DMS79 (cell line): ENCODE results near the gene EXOSC10.
A peak's percentile ranks its signal among the peaks of the same experiment; 100 is the strongest.
"Not testable (repeated sequence)": the region's sequence is repeated elsewhere in the genome, so short reads cannot be mapped to it uniquely, and the experiment has no call there.

Experiments
- DNase-seq: peaks from one replicate; lab custom pipeline; 2025; lab: John Stamatoyannopoulos, UW

The EXOSC10 gene

GRCh38 chr1:11044086-11044848, 55.4 kb downstream of the EXOSC10 start:
- DNase-seq, result no peak

DNA sequence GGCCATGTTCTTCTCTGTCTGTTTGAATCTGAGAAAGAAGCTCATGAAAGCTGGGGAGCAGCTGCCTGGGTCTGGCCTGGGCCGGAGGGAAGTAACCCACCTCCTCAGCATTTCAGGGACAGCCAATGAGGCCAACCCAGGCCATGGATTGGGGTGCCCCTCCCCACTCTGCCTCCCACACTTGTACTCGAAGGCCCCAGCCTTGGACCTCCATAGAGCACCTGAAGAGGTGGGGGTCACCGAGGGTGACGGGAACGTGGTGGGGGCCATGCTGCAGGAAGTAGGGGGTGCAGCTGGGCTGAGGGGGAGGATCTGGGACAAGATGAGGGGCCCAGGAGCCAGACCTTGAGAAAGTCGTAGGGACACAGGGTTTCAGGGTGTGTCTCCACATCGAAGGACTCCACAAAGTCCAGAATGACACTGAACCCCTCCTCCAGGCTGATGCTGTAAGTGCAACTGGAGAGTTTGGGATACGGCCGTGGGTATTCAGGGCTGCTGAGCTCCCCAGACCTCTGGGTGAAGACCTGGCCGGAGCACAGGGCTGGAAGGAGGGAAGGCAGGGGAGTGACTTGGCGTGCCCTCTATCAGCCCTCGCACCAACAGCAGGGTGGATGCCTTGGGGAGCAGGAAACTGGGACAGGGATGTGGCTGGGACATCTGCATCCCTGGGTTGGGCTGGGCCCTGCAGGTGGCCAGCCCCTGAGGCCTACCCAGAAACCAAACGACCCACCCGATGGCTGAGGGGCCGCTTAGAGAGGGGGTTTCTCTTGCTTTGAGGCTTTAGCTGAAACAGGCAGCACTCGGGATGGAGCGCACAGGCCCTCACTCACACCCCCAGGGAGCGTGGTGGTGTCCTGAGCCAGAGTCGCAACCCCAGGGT, 56.4 kb downstream of the EXOSC10 start:
- no peak for DNase-seq

DNA sequence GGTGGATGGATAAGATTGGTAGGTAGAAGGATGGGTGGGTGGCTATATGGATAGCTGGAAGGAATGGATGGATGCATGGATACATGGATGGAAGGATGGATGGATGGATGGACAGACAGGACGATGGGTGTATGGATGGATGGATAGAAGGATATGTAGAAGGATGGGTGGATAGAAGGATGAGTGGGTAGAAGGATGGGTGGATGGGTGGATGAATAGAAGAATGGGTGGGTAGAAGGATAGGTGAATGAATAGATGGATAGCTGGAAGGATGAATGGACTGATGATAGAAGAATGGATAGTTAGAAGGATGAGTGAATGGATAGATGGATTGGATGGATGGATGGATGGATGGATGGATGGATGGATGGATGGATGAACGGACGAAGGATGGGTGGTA, 57.6 kb downstream of the EXOSC10 start:
- DNase-seq, result no peak

GRCh38 chr1:11041048-11041447, 58.6 kb downstream of the EXOSC10 start:
- no peak for DNase-seq

DNA sequence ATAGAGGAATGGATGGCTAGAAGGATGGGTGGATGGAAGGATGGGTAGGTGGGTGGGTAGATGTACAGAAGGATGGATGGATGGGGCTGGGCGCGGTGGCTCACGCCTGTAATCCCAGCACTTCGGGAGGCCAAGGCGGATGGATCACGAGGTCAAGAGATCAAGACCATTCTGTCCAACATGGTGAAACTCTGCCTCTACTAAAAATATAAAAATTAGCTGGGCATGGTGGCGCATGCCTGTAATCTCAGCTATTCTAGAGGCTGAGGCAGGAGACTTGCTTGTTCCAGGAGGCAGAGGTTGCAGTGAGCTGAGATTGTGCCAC, 59.6 kb downstream of the EXOSC10 start:
- DNase-seq, result not testable (repeated sequence)

DNA sequence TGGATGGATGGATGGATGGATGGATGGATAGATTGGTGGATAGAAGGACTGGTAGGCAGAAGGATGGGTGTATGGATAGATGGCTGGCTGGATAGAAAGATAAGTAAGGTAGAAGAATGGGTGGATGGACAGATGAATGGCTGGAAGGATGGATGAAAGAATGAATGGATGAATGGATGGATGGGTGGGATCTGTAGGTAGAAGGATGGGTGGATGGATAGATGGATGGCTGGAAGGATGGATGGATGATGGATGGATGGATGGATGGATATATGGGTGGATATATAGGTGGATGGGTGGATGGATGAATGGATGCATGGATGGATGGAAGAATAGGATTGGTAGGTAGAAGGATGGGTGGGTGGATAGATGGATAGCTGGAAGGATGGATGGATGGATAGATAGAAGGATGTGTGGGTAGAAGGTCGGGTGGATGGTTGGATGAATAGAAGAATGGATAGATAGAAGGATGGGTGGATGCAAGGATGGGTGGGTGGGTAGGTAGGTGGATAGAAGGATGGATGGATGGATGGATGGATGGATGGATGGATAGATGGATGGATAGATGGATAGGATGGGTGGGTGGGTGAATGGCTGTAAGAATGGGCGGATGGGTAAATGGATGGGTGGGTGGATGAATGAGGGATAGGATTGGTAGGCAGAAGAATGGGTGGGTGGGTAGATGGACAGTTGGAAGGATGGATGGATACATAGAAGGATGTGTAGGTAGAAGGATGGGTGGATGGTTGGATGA, 60.1 kb downstream of the EXOSC10 start:
- DNase-seq, result no peak

DNA sequence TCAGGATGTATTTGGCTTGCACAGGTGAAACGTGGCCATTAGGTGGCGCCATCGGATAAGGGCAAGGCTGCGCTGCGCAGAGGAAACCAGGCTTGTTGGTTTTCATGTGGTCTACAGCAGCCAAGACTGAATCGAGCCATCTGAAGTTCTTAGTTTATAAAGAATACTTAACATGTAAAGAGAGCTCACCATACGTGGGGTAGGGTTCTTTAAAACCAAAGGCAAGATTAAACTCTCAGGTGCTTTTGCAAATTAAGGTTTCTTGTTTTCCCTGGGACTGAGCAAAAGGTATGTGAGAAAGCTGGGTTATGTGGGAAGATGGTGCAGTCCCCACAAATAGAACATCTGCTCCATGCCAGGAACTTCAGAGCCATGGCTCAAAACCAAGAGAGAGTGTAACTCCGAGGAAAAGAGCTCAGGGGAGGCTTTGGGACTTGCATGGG, 61.9 kb downstream of the EXOSC10 start:
- peak; percentile 70 for DNase-seq

- DNase-seq, result not testable (repeated sequence)
These were observed 62.5 kb downstream of the EXOSC10 start for GRCh38 chr1:11037019-11037739.

GRCh38 chr1:11031624-11032262, 67.9 kb downstream of the EXOSC10 start:
- no peak for DNase-seq

DNA sequence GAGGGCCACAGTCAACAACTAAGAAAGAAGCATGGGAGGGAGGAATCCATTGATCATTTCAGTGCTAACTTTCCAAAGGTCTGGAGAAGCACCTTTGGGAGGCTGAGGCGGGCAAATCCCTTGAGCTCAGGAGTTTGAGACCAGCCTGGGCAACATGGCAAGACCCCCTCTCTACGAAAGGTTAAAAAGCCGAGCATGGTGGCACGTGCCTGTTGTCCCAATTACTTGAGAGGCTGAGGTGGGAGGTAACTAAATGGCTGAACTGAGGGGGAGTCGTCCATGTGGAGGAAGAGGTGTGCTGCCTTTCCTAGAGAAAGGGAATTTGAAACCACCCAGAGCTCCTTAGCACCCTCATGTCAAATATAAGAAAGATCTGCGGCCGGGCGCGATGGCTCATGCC, 68.8 kb downstream of the EXOSC10 start:
- DNase-seq, result no peak

GRCh38 chr1:11028018-11028417, 71.7 kb downstream of the EXOSC10 start:
- DNase-seq, result no peak

- DNase-seq, result no peak
These were observed 72.4 kb downstream of the EXOSC10 start for GRCh38 chr1:11027316-11027715.

DNA sequence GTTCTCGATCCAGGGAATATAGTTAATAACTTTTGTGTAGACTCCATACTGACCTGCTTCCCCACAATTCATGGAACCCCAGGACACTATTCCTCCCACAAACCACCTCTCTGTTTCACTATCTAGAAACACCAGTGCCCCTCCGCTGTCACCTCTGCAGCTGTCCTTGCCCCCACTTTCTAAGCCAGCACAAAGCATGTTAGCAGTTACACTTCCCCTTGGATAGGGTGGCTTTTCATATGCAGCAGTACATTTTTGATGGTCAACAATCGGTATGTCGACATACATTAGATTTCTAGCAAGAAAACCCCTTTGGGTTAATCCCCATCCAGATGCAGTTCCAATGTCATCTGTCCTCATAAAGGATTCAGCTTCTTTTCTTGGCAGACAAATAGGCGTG, 72.8 kb downstream of the EXOSC10 start:
- DNase-seq, result no peak

GRCh38 chr1:11026052-11026451, 73.6 kb downstream of the EXOSC10 start:
- no peak for DNase-seq

DNA sequence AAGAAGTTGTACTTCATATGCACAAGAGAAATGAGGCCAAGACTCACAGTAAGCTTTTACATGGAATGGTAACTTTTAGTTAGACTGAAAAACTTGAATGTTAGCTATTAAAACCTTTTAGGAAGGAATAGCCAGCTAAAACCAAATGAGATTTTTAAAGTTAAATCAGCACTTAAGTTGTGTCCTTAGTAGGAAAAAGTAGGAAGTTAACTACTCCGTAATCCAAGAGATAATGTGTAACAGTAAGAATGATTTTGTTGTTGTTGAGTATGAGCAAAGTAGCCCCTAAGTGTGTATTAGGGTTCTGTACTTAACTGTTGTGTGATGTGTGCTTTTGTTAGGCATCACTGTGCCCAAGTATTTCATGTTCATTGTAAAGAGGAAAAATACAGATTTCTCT, 74.1 kb downstream of the EXOSC10 start:
- no peak for DNase-seq

GRCh38 chr1:11024874-11025203, 74.8 kb downstream of the EXOSC10 start:
- DNase-seq, result no peak

- no peak for DNase-seq
These were observed 75.4 kb downstream of the EXOSC10 start for GRCh38 chr1:11024154-11024873.

DNA sequence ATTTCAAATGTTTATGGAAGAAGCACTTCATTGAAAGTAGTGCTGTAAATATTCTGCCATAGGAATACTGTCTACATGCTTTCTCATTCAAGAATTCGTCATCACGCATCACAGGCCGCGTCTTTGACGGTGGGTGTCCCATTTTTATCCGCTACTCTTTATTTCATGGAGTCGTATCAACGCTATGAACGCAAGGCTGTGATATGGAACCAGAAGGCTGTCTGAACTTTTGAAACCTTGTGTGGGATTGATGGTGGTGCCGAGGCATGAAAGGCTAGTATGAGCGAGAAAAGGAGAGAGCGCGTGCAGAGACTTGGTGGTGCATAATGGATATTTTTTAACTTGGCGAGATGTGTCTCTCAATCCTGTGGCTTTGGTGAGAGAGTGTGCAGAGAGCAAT, 76.5 kb downstream of the EXOSC10 start:
- no peak for DNase-seq

DNA sequence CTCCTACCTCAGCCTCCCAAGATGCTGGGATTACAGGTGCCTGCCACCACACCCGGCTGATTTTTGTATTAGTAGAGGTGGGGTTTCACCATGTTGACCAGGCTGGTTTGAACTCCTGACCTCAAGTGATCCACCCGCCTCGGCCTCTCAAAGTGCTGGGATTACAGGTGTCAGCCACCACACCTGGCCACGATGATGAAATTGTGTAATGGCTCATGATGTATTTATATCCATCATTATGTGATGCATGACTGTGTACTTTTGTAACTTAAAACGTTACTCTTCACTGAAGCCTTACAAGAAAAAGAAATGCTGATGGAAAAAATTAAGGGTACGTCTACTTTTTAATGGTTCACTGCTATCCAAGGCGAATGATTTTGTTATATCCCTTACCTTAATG, 79.7 kb downstream of the EXOSC10 start:
- DNase-seq, result no peak

- not testable (repeated sequence) for DNase-seq
These were observed 80.3 kb downstream of the EXOSC10 start for GRCh38 chr1:11019358-11019757.
